DMS153 treated with DMSO at 0.1 percent for 48 hours (cell line): ENCODE results near the gene ICOS.
"Not testable (repeated sequence)": the region's sequence is repeated elsewhere in the genome, so short reads cannot be mapped to it uniquely, and the experiment has no call there.

Experiments
- DNase-seq: peaks from one replicate; lab custom pipeline; 2025; ENCODE audit not compliant: unreplicated experiment; lab: John Stamatoyannopoulos, UW

ICOS gene

DNA sequence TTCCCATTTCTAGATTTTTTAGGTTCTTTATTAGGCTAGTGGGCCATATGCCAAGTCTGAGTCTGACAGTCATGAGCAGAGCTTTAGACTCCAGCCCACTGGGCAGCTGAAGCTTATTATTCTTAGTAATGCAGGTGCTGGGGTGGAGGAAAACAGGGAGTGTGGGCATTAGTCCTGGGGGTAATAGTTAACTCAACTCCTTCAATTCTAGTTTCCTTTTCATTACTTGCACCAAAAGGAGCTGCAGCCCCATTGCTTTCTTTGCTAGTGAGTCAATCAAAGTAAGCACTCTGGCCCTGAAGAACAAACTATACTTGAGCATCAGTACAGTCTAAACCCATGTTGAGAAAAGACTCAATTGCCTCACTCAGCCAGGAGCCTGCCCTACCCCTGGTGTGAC lies 35.5 kb downstream of the ICOS start:
- DNase-seq: no peak

DNA sequence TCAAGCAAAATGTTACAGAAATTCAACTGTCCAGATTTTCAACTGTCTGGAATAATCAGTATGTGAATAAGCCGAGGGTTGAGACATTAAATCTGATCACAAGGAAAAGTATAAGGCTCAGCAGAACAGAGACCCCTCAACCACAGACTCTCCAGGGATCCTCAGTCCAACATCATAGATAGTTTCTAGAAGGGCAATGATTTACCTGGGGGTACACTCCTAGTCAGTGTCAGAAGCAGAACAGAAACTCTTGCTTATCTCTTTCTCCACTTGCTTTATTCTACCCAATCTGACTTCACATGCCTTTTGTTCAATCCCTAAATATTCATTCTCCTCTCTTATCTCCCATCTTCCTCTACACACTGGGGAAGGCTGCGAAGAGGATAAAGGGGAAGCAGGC lies 36.4 kb downstream of the ICOS start:
- DNase-seq: no peak

DNA sequence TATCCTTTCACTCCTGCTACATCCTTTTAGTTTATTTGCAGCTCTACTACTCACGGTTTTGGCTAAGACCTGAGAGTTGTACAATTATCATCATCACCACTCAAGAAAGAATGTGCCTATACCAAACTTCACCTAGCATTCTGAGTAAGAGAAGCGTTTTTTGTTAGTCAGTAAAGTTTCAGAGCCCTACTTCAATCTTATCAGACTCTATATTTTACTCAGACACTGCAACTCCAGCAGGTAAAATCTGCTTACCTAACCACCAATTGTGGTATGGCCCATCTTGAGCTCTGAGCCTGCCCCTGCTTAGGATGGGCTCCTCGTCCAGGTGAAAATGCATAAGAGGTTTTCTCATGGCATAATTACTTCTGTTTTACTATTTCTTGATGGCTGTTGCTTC lies 37.1 kb downstream of the ICOS start:
- no peak for DNase-seq

DNA sequence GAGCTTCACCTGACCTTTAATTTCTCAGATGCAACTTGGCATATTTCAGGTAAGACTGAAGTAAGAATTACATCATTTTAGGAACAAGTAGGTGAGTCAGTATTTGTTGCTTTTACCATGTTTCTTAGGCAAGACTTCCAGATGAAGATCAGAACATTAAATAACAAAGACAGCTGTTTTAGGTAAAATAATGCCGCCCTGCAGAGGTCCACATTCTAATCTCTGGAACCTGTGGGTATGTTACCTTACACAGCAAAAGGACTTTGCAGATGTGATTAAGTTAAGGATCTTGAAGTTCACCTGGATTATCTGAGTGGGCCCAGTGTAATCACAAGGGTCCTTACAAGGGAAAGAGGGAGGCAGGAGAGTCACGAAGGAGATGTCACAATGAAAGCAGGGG lies 39.3 kb downstream of the ICOS start:
- DNase-seq: no peak

DNA sequence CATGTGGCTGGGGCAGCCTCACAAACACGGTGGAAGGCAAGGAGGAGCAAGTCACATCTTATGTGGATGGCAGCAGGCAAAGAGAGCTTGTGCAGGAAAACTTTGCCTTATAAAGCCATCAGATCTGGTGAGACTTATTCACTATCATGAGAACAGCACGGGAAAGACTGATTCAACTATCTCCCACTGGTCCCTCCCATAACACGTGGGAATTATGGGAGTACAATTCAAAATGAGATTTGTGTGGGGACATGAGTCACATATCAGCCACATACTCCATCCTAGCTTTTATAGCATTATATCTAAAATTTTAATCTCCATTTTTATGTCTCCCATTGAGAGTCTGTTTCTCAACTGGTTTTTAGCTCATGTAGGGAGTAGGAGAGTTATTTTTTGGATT lies 45.7 kb downstream of the ICOS start:
- DNase-seq: no peak

DNA sequence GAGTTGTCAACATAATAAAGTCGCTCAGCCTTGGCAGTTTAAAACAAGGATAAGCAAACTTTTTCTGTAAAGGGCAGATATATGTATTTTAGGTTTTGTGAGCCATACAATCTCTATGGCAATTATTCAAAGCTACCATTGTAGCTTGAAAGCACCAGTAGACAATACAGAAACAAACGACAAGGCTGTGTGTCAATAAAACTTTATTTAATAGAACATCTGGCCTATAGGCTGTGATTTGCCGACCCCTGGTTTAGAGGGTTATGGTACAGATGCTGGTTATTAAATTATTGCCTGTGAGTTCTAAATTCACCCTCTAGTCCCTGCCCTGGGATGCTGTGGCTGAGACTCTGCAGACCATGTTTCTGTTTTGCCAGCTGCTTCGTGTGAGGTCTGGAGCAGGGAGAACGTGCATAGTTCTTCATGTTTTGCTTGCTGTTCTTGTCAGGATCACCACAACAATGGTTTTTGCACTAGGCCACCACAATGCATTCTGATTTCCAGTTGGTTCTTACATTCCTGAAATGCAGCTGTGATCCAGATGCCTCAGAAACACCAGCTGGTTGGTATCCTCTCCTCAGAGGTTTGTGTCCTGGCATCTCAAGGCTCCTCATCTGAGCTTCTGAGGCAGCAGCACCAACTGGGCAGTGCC lies 46.6 kb downstream of the ICOS start:
- no peak for DNase-seq

DNA sequence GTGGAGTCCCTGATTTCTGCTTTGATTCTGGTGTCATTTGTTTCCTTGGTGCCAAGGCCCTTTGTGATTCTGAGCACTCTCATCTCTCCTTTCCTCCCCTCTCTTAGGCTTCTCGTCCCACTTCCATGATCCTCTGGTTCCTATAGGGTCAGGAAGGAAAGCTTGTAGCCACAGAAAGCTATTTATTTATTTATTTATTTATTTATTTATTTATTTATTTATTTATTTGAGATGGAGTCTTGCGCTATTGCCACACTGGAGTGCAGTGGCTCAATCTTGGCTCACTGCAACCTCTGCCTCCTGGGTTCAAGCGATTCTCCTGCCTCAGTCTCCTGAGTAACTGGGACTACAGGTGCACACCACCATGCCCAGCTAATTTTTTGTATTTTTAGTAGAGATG lies 49.4 kb downstream of the ICOS start:
- DNase-seq: not testable (repeated sequence)

DNA sequence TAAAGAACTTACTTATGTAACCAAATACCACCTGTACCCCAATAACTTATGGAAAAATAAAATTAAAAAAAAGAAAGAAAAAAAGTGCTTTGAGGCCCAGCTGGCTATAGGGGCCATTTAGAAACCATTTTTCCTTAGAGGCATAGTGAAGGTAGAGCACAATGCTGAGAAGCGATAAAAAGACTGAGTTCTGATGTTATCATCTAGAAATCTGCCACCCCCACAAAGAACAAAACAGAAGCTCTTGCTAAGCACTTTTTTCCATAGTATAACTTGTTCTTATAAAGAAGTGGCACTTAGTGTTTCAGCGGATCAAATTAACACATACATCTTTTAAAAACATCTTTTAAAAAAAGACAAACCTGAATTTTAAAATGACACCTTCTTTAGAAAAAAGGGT lies 51.4 kb downstream of the ICOS start:
- DNase-seq: no peak

DNA sequence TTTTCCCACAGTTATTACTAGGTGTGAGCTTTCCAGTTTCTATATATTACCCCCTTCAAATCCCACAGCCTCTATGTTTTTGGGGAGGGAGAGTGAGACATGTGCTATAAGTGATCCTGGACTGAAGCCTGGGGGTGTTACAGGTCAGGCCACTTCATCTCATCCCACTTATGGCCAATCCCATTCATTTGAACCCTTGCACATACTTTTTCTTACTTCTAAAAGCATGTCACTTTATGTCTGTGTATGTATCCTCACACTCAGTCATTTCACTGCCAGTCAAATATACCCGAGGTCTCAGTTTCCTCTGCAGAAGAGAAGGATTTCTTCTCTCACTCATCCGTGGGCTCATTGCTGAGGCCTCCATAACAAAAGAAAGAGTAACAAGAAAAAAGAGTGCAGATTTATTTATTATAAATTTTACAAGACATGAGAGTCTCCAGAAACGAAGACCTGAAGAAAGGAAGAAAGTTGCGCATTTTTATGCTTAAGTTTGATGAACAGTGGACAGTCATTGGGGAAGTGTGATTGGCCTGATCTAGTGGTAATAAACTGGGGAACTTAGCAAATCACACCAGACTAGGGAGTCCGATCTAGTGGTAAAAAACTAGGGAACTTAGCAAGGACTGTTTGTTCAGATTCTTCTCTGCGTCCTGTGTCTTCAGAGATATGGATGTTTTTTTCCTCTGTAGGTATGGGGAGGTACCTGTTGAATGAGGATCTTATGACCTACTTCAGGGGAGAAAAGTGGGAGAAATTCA lies 52.1 kb downstream of the ICOS start:
- DNase-seq: no peak

DNA sequence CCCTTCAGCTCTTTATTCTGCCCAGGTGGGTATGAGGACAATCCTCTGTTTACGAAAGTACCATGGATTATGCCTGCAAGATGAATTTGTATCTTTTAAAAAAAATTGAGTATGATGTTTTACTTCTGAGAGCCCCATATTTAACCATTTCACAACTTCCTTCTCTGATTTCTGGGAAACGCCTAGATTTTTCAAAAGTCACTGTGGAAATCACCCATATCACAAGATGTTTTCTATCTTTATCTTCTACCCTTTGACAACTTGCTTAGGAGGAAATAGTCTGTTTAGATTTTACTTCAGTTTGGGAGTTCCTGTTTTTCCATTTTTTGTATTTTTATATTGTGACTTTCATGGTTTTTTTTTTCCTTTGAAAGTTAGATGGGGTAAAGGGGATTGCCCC lies 53.0 kb downstream of the ICOS start:
- no peak for DNase-seq

DNA sequence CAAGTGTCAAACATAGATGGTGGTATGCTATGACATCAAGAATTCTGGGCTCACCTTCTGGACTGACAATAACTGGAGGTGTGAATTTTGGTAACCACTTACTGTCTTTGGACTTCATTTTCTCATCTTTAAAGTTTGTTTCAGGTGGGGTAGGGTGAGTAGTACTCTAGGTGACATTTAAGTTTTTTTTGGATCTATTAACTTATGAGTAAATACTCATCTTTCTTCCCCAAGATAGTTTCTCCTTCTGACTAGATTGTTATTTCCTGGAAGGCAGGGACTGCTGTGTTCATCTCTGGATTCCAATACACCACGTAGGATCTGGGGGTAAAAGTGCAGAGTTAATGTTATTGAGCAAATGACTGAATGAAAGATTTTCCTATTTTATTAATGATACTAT lies 55.9 kb downstream of the ICOS start:
- no peak for DNase-seq

DNA sequence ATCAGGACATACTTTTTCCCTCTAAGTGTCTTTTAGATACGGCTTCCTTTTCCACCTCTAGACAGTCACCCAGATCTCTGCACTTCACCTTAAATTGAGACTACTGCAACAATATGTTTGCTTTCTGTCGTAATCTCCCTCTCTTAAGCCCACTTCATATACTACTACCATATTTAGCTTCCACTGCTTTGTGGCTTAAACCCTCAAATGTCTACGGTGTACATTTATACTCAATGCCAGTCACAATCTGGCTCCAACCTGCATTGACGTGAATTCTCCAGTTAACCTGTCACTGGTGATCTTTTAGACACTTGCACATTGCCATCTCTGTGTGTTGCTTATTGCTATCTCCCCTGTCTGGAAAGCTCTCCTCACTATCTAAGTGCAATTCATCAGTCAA lies 56.4 kb downstream of the ICOS start:
- no peak for DNase-seq

DNA sequence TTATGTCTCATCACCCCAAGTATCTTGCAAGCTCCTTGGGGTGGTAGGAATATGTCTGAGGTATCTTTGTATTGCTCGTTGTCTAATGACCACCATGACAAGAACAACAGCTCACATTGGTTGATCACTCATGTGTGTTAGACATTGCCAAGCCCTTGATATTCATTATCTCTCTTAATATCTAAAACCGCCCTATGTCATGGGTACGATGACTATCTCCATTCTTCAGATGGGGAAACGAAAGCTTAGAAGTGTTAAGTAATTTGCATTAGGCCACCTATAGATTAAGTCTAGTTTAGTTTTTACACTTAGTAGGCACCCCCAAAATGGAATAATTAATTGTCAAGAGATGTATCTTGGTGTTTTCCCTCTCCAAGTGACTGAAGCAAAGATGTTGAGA lies 57.0 kb downstream of the ICOS start:
- DNase-seq: no peak

DNA sequence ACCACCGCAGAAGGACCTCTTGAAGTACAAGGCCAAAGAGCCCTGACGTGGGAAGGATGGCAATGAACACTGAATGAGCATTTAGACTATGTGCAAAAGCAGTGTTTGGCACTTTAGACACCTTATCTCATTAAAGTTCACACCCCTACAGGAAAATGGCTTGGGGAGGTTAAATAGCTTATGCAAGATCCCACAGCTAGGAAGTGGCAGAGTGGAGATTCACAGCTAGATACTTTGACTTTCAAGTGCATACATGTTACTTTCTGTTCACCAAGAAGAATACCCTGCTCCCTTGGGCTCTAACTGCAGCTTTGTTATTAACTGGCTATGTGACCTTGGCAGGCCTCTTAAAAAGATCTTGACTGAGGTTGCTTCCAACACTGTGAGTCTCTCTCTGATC lies 58.2 kb downstream of the ICOS start:
- DNase-seq: no peak

DNA sequence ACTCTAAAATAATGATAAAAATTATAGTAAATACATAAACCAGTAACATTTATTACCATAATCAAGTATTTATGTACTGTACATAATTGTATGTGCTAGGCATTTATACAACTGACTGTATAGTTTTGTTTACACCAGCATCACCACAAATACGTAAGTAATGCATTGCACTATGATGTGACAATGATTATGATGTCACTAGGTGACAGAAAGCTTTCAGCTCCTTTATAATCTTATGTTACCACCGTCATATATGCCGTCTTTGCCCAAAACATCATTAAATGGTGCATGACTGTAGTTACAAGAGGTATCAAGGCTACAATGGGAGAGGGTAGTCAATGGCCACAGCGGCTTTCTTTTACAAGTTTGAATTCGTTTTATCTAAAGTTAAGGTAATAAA lies 60.1 kb downstream of the ICOS start:
- no peak for DNase-seq

DNA sequence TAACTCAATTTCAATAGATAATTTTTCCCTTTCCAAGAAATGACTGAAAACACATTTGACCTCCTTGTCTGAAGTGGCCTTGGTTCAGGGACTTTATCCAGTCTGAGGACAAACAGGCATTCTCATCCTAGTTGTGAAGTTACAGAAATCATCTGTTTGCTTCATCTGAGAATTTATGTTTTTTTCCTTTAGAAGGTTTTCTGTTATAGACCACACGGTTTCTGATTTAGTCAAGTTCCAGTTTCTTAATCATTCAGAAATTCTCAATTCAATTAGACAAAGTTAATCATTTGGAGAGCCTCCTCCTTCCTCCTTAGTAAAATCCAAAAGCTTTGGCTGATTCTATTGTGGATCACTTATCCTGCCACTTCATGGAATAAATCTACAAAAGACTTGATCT lies 60.9 kb downstream of the ICOS start:
- DNase-seq: no peak

DNA sequence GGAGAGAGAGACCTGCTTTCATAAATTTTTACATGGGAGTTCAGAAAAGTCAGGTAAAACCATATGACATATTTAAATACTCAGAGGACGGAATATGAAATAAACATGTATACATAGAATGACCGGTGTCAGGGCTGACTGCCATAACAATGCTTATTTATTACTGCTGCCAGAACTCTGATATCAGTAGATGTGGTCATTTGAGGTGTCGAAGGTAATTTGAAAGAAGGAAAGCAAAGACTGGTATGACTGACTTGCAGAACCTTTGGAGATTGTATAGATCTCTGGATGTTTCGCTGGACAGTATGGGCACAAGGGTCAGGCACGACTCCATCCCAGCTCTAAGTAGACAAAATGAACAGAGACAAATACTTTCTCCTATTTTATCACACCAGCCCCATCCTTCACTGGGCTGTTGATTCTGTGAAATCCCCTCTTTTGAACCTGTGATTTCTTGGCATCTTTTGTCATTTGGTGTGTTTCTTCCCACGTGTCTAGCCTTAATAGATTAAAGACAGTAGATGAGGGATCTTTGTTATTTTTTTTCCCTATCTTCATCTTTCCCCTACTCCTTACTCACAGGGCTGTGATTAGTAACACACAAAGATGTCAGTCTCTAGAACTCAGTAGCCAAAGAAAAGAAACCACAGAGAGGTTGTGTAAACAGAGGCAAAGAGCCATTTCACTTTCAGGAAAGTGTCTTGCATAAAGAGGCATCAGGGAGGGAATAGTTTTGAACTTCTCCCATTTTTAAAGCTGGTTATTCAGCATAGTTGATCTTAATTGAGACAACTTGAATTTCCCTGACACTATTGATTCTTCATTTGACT lies 61.6 kb downstream of the ICOS start:
- no peak for DNase-seq

DNA sequence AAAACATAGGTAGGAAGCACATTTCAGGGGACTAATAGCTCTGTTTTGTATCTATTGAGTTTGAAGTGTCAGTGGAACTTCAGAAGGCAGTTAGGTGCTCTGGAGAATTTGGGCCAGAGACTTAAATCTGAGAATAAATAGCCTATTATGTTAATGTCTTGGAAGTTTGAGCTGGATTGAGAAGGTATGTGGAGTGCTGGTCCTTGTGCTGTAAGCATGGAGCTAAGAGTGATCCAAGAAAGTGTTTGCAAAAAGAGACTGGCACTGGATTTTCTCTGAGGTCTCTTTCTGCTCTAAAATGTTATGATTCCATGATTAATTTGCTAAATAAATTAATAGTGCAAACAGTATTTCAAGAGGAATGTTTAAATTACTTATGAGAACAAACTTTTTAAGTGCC lies 63.3 kb downstream of the ICOS start:
- no peak for DNase-seq

DNA sequence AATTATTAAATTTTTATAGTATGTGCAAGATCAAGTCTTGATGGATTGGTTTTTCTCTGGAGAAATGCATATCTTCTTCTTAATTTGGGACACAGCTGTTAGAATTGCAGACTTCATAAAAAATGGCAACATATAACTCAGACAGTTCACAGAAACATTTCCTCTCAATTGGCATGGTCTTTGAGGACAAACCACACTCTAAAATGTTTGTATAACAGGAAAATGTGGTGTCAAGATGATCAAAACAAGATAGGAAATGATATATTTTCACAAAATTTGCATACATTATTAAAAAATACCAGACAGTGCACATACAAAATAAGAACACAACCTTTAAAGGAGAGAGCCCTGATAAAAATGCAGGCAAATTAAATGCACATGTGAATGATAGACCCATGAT lies 63.9 kb downstream of the ICOS start:
- no peak for DNase-seq

DNA sequence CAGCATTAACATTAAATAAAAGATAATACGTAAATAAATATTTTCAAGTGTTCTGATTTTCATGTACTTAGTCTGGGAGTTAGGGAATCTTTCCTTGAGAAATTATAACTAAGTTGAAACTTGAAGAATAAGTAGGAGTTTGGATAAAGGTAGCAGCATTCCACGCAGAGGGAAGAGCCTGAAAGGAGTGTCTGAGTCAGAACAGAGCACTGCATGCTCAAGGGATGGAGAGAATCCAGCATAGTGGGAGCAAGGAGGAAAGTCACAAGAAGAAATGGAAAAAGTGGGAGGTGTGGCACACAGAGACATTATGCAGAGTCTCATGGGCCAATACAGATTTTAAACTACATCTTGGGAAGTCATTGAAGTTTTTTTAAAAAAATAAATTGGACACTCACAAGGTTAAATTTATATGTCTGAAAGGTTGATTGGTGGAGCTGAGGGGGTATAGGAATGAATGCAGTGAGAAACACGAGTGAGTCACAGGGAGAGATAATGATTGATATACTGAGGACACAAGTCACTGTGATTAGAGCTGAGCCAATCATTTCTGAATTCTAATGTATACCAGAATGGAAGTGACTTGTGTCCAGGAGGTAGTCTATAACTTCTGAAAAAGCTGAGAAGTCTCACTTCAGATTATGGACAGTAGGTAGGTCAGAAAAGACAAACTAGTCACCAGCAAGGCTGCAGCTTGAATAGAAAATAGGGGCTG lies 66.9 kb downstream of the ICOS start:
- DNase-seq: no peak

DNA sequence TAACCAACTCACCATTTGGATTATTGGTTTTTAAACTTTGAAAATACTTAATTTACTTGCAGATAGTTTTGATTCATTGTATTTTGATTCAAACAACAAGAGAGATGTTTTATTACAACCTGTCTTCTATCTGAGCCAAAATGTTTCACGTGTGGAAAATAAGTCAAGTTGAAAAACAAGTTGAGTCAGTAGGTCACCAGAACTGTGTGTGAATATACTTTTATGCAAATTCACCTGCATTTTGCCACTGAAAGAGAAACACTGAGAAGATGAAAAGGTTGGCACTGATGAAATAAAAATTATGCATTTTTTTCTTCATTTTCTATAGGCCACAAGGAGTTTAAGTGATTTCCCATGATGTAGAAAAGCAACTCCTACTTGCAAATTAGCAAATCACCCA lies 68.3 kb downstream of the ICOS start:
- no peak for DNase-seq
